WI38 (cell line): ENCODE measurements around the gene FGFR1OP2.
"Not testable (repeated sequence)": the region's sequence is repeated elsewhere in the genome, so short reads cannot be mapped to it uniquely, and the experiment has no call there.

Experiments
- H3K4me3 ChIP-seq: 2 replicates; pipeline ENCODE4 v1.5.1; 2011; ENCODE audit warnings: low read depth, mild to moderate bottlenecking, control low read depth, low read length
- CTCF ChIP-seq: IDR thresholded peaks from 2 replicates; pipeline ENCODE4 v1.5.1; 2012; ENCODE audit warnings: low read depth, mild to moderate bottlenecking, control low read depth, low read length

FGFR1OP2 gene

GRCh38 chr12:26941215-26941594, 2.9 kb downstream of the FGFR1OP2 start:
- no peak for TF ChIP-seq CTCF
- no peak overlapping the region for H3K4me3 ChIP-seq

- TF ChIP-seq CTCF: no peak
- no peak overlapping the region for H3K4me3 ChIP-seq
These were observed 10.0 kb downstream of the FGFR1OP2 start for GRCh38 chr12:26948309-26948708.

GRCh38 chr12:26953447-26953846, 15.2 kb downstream of the FGFR1OP2 start:
- no peak for TF ChIP-seq CTCF
- no peak overlapping the region for H3K4me3 ChIP-seq

GRCh38 chr12:26954027-26954426, 15.8 kb downstream of the FGFR1OP2 start:
- no peak overlapping the region for H3K4me3 ChIP-seq
- TF ChIP-seq CTCF: no peak

- H3K4me3 ChIP-seq: not testable (repeated sequence)
These were observed 23.1 kb downstream of the FGFR1OP2 start for GRCh38 chr12:26961391-26961790.

- TF ChIP-seq CTCF: no peak
- no peak overlapping the region for H3K4me3 ChIP-seq
These were observed 23.5 kb downstream of the FGFR1OP2 start for GRCh38 chr12:26961803-26962202.

GRCh38 chr12:26963413-26963812, 25.1 kb downstream of the FGFR1OP2 start:
- no peak for TF ChIP-seq CTCF
- H3K4me3 ChIP-seq: no peak overlapping the region

GRCh38 chr12:26966842-26967241, 28.6 kb downstream of the FGFR1OP2 start:
- TF ChIP-seq CTCF: no peak
- H3K4me3 ChIP-seq: no peak overlapping the region
